HepG2 (cell line): Measurements from ENCODE around the gene NHERF2. TPM values are rescaled to one million over a fixed set of nuclear protein-coding genes. Genes with fewer than 3 reads are reported as not detected.
A peak's percentile ranks its signal among the peaks of the same experiment; 100 is the strongest.

ENCODE experiments used
- ARID4A ChIP-seq: sonication (generic); formaldehyde crosslinking; IDR thresholded peaks from 2 replicates; pipeline ENCODE4 v1.5.0; 2020; ENCODE audit warnings: mild to moderate bottlenecking, missing genetic modification reagents, borderline replicate concordance
- ATF7-NPFF ChIP-seq: sonication (generic); formaldehyde crosslinking; IDR thresholded peaks from 2 replicates; pipeline ENCODE4 v1.8.1; 2023; ENCODE audit warnings: mild to moderate bottlenecking, low read depth, missing genetic modification reagents, moderate library complexity
- CC2D1A ChIP-seq: sonication (generic); formaldehyde crosslinking; IDR thresholded peaks from 2 replicates; pipeline ENCODE4 v1.8.1; 2023; ENCODE audit warnings: mild to moderate bottlenecking, missing genetic modification reagents
- GATA4 ChIP-seq: sonication (generic); IDR thresholded peaks from 2 replicates; pipeline ENCODE4 v1.6.1; 2016; ENCODE audit warnings: antibody characterized with exemption, low read depth, borderline replicate concordance
- HBP1 ChIP-seq: IDR thresholded peaks from 2 replicates; pipeline ENCODE4 v1.6.1; 2016; ENCODE audit warnings: low read depth, control low read depth
- KAT2B ChIP-seq: fragments of 150-350 bp; IDR thresholded peaks from 2 replicates; pipeline ENCODE4 v1.6.1; 2014; ENCODE audit warnings: low read depth, low read length, borderline replicate concordance
- KLF6 ChIP-seq: IDR thresholded peaks from 2 replicates; pipeline ENCODE4 v1.8.0; 2016; ENCODE audit warnings: missing biosample characterization, missing genetic modification reagents
- MEIS1 ChIP-seq: sonication (generic); formaldehyde crosslinking; IDR thresholded peaks from 2 replicates; pipeline ENCODE4 v1.9.0; 2021; ENCODE audit warnings: mild to moderate bottlenecking, missing genetic modification reagents, moderate library complexity, borderline replicate concordance
- NFIB ChIP-seq: sonication (generic); formaldehyde crosslinking; IDR thresholded peaks from 2 replicates; pipeline ENCODE4 v1.9.0; 2021; ENCODE audit warnings: missing genetic modification reagents, mild to moderate bottlenecking, borderline replicate concordance
- RNF219 ChIP-seq: sonication (generic); formaldehyde crosslinking; IDR thresholded peaks from 2 replicates; pipeline ENCODE4 v1.5.0; 2020; ENCODE audit warnings: mild to moderate bottlenecking, missing genetic modification reagents
- SPEN ChIP-seq: sonication (generic); formaldehyde crosslinking; IDR thresholded peaks from 2 replicates; pipeline ENCODE4 v1.5.1; 2020; ENCODE audit warnings: low read depth, mild to moderate bottlenecking, missing genetic modification reagents
- TBP ChIP-seq: sonication (generic); formaldehyde crosslinking; IDR thresholded peaks from 2 replicates; pipeline ENCODE4 v1.5.0; 2020; ENCODE audit warnings: missing genetic modification reagents
- ZBTB34 ChIP-seq: sonication (generic); formaldehyde crosslinking; IDR thresholded peaks from 2 replicates; pipeline ENCODE4 v1.8.0; 2022; ENCODE audit warnings: mild to moderate bottlenecking, missing genetic modification reagents
- ZC3H4 ChIP-seq: sonication (generic); formaldehyde crosslinking; IDR thresholded peaks from 2 replicates; pipeline ENCODE4 v1.4.0; 2020; ENCODE audit warnings: missing genetic modification reagents, borderline replicate concordance
- ZNF225 ChIP-seq: sonication (generic); formaldehyde crosslinking; IDR thresholded peaks from 2 replicates; pipeline ENCODE4 v1.4.0; 2020; ENCODE audit warnings: mild to moderate bottlenecking, missing genetic modification reagents
- ZNF260 ChIP-seq: sonication (generic); formaldehyde crosslinking; IDR thresholded peaks from 2 replicates; pipeline ENCODE4 v1.4.0; 2020; ENCODE audit warnings: missing genetic modification reagents, low read depth, mild to moderate bottlenecking, borderline replicate concordance
- ZNF333 ChIP-seq: sonication (generic); formaldehyde crosslinking; IDR thresholded peaks from 2 replicates; pipeline ENCODE4 v1.4.0; 2020; ENCODE audit warnings: mild to moderate bottlenecking, missing genetic modification reagents, borderline replicate concordance
- ZNF761 ChIP-seq: sonication (generic); formaldehyde crosslinking; conservative IDR thresholded peaks from 2 replicates; pipeline ENCODE4 v1.4.0; 2020; ENCODE audit warnings: mild to moderate bottlenecking, missing genetic modification reagents
- ZNF775 ChIP-seq: sonication (generic); formaldehyde crosslinking; IDR thresholded peaks from 2 replicates; pipeline ENCODE4 v1.4.0; 2020; ENCODE audit warnings: missing genetic modification reagents, mild to moderate bottlenecking, moderate library complexity, borderline replicate concordance
- ZNF891 ChIP-seq: sonication (generic); formaldehyde crosslinking; IDR thresholded peaks from 2 replicates; pipeline ENCODE4 v1.5.0; 2020; ENCODE audit warnings: mild to moderate bottlenecking, missing genetic modification reagents
- polyA plus RNA-seq, 8 experiments: library from polyadenylated mRNA; depleted of rRNA in 3 of 8; stranded (reverse) in 7 of 8; unstranded in 1 of 8; fragments of >200 nt; fragmentation: Illumina TruSeq in 4 of 8; extraction: Trizol in 4 of 8; gene quantifications; 2 replicates each; pipeline versions ENCODE4 v1.2.1 to v1.2.3, GENCODE V29; 2011 to 2016; ENCODE audit warnings: low read depth in 4 of 8, missing spikeins in 1 of 8, mixed read lengths in 1 of 8; ENCODE audit not compliant: insufficient read depth in 1 of 8
- total RNA-seq, 5 experiments: library from RNA; depleted of rRNA; stranded (reverse); fragments of >200 nt; fragmentation: Illumina TruSeq; extraction: Trizol; gene quantifications; 2 replicates each; pipeline ENCODE4 v1.2.3, GENCODE V29; 2016; ENCODE audit warnings: low read depth in 1 of 5

Gene NHERF2
- total and polyA plus RNA-seq, 2 of the 13 experiments (the other 11 are each of a cell fraction or from before 2014, with no cell fraction given) = 23.7 to 39.3 TPM

DNA sequence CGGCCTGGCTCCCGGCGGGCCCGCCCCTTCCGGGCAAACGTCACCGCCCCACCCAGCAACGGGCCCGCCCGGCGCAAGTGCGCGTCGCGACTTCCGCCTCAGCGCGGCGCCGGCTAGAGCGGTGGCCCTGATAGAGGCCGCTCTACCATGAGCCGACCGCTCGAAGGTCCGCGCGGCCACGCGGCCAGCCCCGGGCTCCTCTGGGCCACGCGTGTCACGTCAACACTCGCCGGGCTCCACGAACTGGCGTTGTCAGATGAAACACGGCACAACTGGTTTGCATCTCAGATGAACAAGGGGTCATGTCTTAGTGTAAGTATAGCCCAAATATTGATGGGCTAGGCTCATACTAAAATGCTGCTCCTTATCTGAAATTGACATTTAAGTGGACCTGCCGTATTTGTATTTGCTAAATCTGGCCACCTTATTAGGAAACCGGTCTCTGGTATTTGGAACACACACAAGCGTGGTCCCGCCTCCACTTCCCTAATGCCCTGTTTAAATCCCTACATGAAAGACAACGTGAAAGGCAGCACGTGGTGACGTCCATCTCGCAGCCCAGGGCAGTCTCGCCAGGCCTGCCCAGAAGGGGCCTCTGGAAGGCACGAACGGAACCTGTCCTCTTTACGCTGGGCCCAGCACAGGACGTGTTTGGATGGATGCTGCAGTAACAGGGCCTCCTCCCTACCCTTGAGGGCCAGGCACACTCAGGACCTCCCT lies 16.8 kb upstream of the NHERF2 start, which contains the start of gene ZNF598 (continued):
- TF ChIP-seq ZBTB34 (CRISPR knock-in tag) = no peak
- TF ChIP-seq ZNF260 (CRISPR knock-in tag) = no peak
- TF ChIP-seq MEIS1 (CRISPR knock-in tag) = no peak; the same call in 1 of the 2 replicates
- TF ChIP-seq ARID4A (CRISPR knock-in tag) = peak; percentile 91
- TF ChIP-seq ZNF761 (CRISPR knock-in tag) = no peak; the same call in 1 of the 2 replicates
- TF ChIP-seq ZC3H4 = peak; percentile 77; the same call in 1 of the 2 replicates
- no peak for TF ChIP-seq ZNF775 (CRISPR knock-in tag)
- peak; percentile 52; the same call in 1 of the 2 replicates for TF ChIP-seq ZNF891 (CRISPR knock-in tag)
- no peak for TF ChIP-seq GATA4
- TF ChIP-seq ZNF225 (CRISPR knock-in tag) = no peak; the same call in 1 of the 2 replicates
- peak; percentile 92 for TF ChIP-seq SPEN (CRISPR knock-in tag)
- no peak; the same call in 1 of the 2 replicates for TF ChIP-seq ATF7-NPFF (CRISPR knock-in tag)
- TF ChIP-seq TBP = no peak
- TF ChIP-seq RNF219 (CRISPR knock-in tag) = no peak
- no peak for TF ChIP-seq HBP1 (CRISPR knock-in tag)
- no peak for TF ChIP-seq ZNF333 (CRISPR knock-in tag)
- TF ChIP-seq CC2D1A (CRISPR knock-in tag) = no peak
- TF ChIP-seq KAT2B = no peak
- TF ChIP-seq NFIB (CRISPR knock-in tag) = no peak
- TF ChIP-seq KLF6 (CRISPR knock-in tag) = peak; percentile 70
